HCT116 (cell line): ENCODE measurements around the gene RAD18. TPM values are rescaled to one million over a fixed set of nuclear protein-coding genes. Genes with fewer than 3 reads are reported as not detected.

ENCODE experiments used
- ATAC-seq: fragments of 200-7000 bp; cut with Tn5 transposase; 2 replicates; pipeline ENCODE4 v1.9.1; 2020; ENCODE audit warnings: mild to moderate bottlenecking, moderate library complexity
- BruUV-seq: library from RNA; stranded (reverse); fragments of 400-500 nt; replicated peaks from 2 replicates; lab custom pipeline; 2021; lab: Mats Ljungman, UMichigan
- CTCF ChIA-PET: fragments of 300-600 bp; sonication (Branson Sonifier 250); formaldehyde crosslinking; loops from one replicate; lab custom pipeline; 2021; ENCODE audit warnings: antibody characterized with exemption; lab: Charles Lee
- POLR2A ChIA-PET: fragments of 300-600, 350-600 bp; sonication (Branson Sonifier 250); formaldehyde crosslinking; loops from one replicate; lab custom pipeline; 2021; ENCODE audit warnings: antibody characterized with exemption; lab: Charles Lee
- RAD21 ChIA-PET, 2 experiments: fragments of 300-600 bp; sonication (Branson Sonifier 250); formaldehyde crosslinking; loops; one replicate each; lab custom pipeline; 2023; ENCODE audit warnings: low total read pairs in 2 of 2; ENCODE audit not compliant: uncharacterized antibody in 2 of 2, unreplicated experiment in 2 of 2, low non-redundant PET in 1 of 2; lab: Charles Lee
- DNase-seq: peaks from one replicate; pipeline ENCODE4 v3.0.0-alpha.2; 2010; ENCODE audit warnings: low read depth, low spot score
- H2AFZ ChIP-seq: fragments of 200-600 bp; shearing (Covaris generic), sonication (generic); 2 replicates; pipeline ENCODE4 v1.6.1; 2017; ENCODE audit warnings: low read depth, mixed run types, mixed read lengths, antibody characterized with exemption, low read length; ENCODE audit not compliant: poor library complexity, severe bottlenecking
- H3K27ac ChIP-seq: 2 replicates; pipeline ENCODE4 v1.5.1; 2012; ENCODE audit warnings: low read depth, low read length
- H3K27me3 ChIP-seq: fragments of 200-600 bp; sonication (generic); 2 replicates; pipeline ENCODE4 v1.6.1; 2016; ENCODE audit warnings: mixed run types, low read length, mixed read lengths; ENCODE audit not compliant: insufficient read depth
- H3K36me3 ChIP-seq, 2 experiments: fragments of 200-500 bp in 1 of 2; fragments of 200-600 bp in 1 of 2; sonication (Bioruptor generic) in 1 of 2; sonication (generic) in 1 of 2; 2 replicates each; pipeline versions ENCODE4 v1.5.1 to v1.6.1; 2014 to 2016; ENCODE audit warnings: low read length in 2 of 2, inconsistent platforms in 1 of 2, mixed read lengths in 1 of 2, mixed run types in 1 of 2; ENCODE audit not compliant: insufficient read depth in 2 of 2, control insufficient read depth in 1 of 2
- H3K4me1 ChIP-seq, 2 experiments: fragments of 200-600 bp in 1 of 2; sonication (generic) in 1 of 2; 2 replicates each; pipeline versions ENCODE4 v1.5.1 to v1.6.1; 2012 to 2017; ENCODE audit warnings: low read length in 2 of 2, inconsistent platforms in 1 of 2, mild to moderate bottlenecking in 1 of 2, mixed read lengths in 1 of 2, mixed run types in 1 of 2, moderate library complexity in 1 of 2; ENCODE audit not compliant: insufficient read depth in 2 of 2, control insufficient read depth in 1 of 2
- H3K4me2 ChIP-seq: fragments of 200-600 bp; sonication (generic); 2 replicates; pipeline ENCODE4 v1.6.1; 2017; ENCODE audit warnings: mixed run types, low read length, mixed read lengths
- H3K4me3 ChIP-seq, 2 experiments: fragments of 200-600 bp in 1 of 2; sonication (generic) in 1 of 2; replicated peaks in 1 of 2; 2 replicates each; pipeline ENCODE4 v1.5.1; 2011 to 2016; ENCODE audit warnings: low read length in 2 of 2, control low read depth in 1 of 2, low read depth in 1 of 2, mild to moderate bottlenecking in 1 of 2, mixed read lengths in 1 of 2, mixed run types in 1 of 2
- H3K79me2 ChIP-seq: fragments of 200-600 bp; sonication (generic); 2 replicates; pipeline ENCODE4 v1.6.1; 2017; ENCODE audit warnings: mild to moderate bottlenecking, mixed run types, low read length, moderate library complexity, mixed read lengths; ENCODE audit not compliant: insufficient read depth
- H3K9ac ChIP-seq: fragments of 200-600 bp; sonication (generic); 2 replicates; pipeline ENCODE4 v1.6.1; 2016; ENCODE audit warnings: low read length, mixed read lengths
- H3K9me2 ChIP-seq: fragments of 200-600 bp; sonication (generic), shearing (Covaris generic); 2 replicates; pipeline ENCODE4 v1.6.1; 2017; ENCODE audit warnings: mixed run types, mild to moderate bottlenecking, moderate library complexity; ENCODE audit not compliant: insufficient read depth
- H3K9me3 ChIP-seq, 2 experiments: fragments of 200-500 bp in 1 of 2; fragments of 200-600 bp in 1 of 2; sonication (Bioruptor generic) in 1 of 2; sonication (generic) in 1 of 2; 2 replicates each; pipeline ENCODE4 v1.6.1; 2014 to 2017; ENCODE audit warnings: low read length in 2 of 2, mixed read lengths in 2 of 2, inconsistent platforms in 1 of 2, low read depth in 1 of 2, mild to moderate bottlenecking in 1 of 2, mixed run types in 1 of 2, moderate library complexity in 1 of 2; ENCODE audit not compliant: control insufficient read depth in 1 of 2, insufficient read depth in 1 of 2
- H4K20me1 ChIP-seq: fragments of 200-600 bp; sonication (generic), shearing (Covaris generic); 2 replicates; pipeline ENCODE4 v1.6.1; 2017; ENCODE audit warnings: mixed run types, mild to moderate bottlenecking, moderate library complexity; ENCODE audit not compliant: insufficient read depth
- CBX3 ChIP-seq: IDR thresholded peaks from 2 replicates; pipeline ENCODE4 v1.6.1; 2012; ENCODE audit warnings: low read depth
- CEBPB ChIP-seq: IDR thresholded peaks from 2 replicates; pipeline ENCODE4 v1.6.1; 2012; ENCODE audit warnings: low read depth
- EZH2phosphoT487 ChIP-seq: fragments of 200-600 bp; IDR thresholded peaks from 2 replicates; pipeline ENCODE4 v1.6.1; 2018; ENCODE audit warnings: antibody characterized with exemption, borderline replicate concordance
- POLR2A ChIP-seq: IDR thresholded peaks from 2 replicates; pipeline ENCODE4 v1.7.0; 2011; ENCODE audit warnings: borderline replicate concordance; ENCODE audit not compliant: insufficient read depth, insufficient read length; ENCODE audit errors: extremely low read depth
- RAD21 ChIP-seq: IDR thresholded peaks from 2 replicates; pipeline ENCODE4 v1.6.1; 2012; ENCODE audit warnings: low read depth, mild to moderate bottlenecking
- SRF ChIP-seq: IDR thresholded peaks from 2 replicates; pipeline ENCODE4 v1.6.1; 2012; ENCODE audit warnings: low read depth
- intact Hi-C: fragments of 100-400 bp; cut with micrococcal nuclease; formaldehyde crosslinking; loops from 2 replicates; pipeline ENCODE4 v1.10.0; 2022
- total RNA-seq: library from RNA; stranded (reverse); gene quantifications from one replicate; pipeline ENCODE4 v1.2.1, GENCODE V29; 2021; ENCODE audit not compliant: unreplicated experiment
- TF ChIP-seq, protein P1 (sequence below), 3 experiments: fragments of 200-600 bp in 1 of 3; sonication (generic) in 1 of 3; IDR thresholded peaks in 2 of 3; conservative IDR thresholded peaks in 1 of 3; 2 replicates each; pipeline ENCODE4 v1.5.1; 2012 to 2017; ENCODE audit warnings: low read depth in 2 of 3, low read length in 2 of 3, antibody characterized with exemption in 1 of 3, borderline replicate concordance in 1 of 3, control low read depth in 1 of 3, mild to moderate bottlenecking in 1 of 3, mixed read lengths in 1 of 3, mixed run types in 1 of 3, moderate library complexity in 1 of 3; ENCODE audit not compliant: insufficient read depth in 1 of 3
- TF ChIP-seq, protein P2 (sequence below): IDR thresholded peaks from 2 replicates; pipeline ENCODE4 v1.6.1; 2012; ENCODE audit warnings: low read depth
- TF ChIP-seq, protein P3 (sequence below): IDR thresholded peaks from 2 replicates; pipeline ENCODE4 v1.6.1; 2011; ENCODE audit warnings: mild to moderate bottlenecking, low read length, moderate library complexity; ENCODE audit not compliant: insufficient replicate concordance; ENCODE audit errors: extremely low read depth

Gene RAD18
- total RNA-seq, 1 experiment from 2014 or later = 28.7 TPM

DNA sequence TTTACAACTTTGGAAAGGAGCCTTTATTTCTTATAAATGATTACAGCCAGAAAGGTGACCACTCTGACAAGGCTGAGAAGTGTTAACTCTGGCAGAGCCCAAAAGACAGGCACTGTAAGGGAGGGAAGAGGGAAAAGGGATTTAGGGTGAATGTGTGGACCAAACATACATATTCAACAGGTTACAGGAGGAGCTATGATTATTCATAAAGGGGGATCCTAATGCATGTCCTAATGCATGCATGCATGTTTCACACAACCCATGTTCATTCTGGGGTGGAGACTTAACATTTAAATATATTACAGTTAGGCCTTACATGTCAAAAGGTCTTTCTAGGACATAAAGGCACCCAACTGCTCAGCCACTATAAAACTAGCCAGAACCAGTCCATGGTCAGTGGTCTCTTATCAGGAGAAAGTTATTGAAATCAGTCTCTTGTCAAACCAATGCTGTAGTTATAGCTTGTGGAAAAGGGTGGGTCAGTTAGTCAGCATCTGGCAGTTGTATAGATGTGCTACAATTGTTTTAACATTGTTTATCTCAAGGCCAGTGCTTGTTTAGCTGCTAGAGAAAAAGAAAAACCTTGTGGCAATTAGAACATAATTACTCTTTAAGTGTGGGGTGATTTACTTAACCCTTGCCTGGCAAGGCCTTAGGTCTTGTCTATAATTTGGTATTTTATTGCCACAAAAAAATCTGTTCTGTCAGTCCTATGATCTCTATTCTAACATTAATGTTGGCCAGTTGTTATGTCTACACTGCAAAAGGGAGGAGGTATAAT, 77.5 kb downstream of the RAD18 start:
- Histone ChIP-seq H3K4me1 (no peaks in the 10 kb centered on the region), H3K79me2 (no peaks in the 10 kb centered on the region), H3K27ac (no peak overlapping the region), H3K9me3 (no peaks in the 10 kb centered on the region), H3K36me3 (peaks cover 0 to 12% of the 10 kb centered on the region in 2 experiments; a peak in 1 of 4 replicates), H2AFZ (no peak overlapping the region), H3K9me2 (no peaks in the 10 kb centered on the region), H4K20me1 (no peaks in the 10 kb centered on the region), H3K27me3 (no peaks in the 10 kb centered on the region), H3K4me3 (no peak overlapping the region), H3K9ac (no peak overlapping the region), H3K4me2 (no peak overlapping the region)
- ChIA-PET POLR2A (no interaction called here), RAD21 (no interaction called here), CTCF (no interaction called here)
- no peak for ATAC-seq
- BruUV-seq = no TSS peak
- TF ChIP-seq SRF (no peak), POLR2A (no peak), EZH2phosphoT487 (no peak), CEBPB (no peak), RAD21 (no peak), CBX3 (no peak)
- TF ChIP-seq, protein P1, sequence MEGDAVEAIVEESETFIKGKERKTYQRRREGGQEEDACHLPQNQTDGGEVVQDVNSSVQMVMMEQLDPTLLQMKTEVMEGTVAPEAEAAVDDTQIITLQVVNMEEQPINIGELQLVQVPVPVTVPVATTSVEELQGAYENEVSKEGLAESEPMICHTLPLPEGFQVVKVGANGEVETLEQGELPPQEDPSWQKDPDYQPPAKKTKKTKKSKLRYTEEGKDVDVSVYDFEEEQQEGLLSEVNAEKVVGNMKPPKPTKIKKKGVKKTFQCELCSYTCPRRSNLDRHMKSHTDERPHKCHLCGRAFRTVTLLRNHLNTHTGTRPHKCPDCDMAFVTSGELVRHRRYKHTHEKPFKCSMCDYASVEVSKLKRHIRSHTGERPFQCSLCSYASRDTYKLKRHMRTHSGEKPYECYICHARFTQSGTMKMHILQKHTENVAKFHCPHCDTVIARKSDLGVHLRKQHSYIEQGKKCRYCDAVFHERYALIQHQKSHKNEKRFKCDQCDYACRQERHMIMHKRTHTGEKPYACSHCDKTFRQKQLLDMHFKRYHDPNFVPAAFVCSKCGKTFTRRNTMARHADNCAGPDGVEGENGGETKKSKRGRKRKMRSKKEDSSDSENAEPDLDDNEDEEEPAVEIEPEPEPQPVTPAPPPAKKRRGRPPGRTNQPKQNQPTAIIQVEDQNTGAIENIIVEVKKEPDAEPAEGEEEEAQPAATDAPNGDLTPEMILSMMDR (IDR thresholded peaks at IDR 0.05 in 2 of 3, conservative IDR thresholded peaks at IDR 0.05 in 1 of 3; ENCODE audit: borderline replicate concordance in 1 of 3, insufficient read depth in 1 of 3, low read depth in 2 of 3, low read length in 2 of 3) = no peak
- TF ChIP-seq, protein P2, sequence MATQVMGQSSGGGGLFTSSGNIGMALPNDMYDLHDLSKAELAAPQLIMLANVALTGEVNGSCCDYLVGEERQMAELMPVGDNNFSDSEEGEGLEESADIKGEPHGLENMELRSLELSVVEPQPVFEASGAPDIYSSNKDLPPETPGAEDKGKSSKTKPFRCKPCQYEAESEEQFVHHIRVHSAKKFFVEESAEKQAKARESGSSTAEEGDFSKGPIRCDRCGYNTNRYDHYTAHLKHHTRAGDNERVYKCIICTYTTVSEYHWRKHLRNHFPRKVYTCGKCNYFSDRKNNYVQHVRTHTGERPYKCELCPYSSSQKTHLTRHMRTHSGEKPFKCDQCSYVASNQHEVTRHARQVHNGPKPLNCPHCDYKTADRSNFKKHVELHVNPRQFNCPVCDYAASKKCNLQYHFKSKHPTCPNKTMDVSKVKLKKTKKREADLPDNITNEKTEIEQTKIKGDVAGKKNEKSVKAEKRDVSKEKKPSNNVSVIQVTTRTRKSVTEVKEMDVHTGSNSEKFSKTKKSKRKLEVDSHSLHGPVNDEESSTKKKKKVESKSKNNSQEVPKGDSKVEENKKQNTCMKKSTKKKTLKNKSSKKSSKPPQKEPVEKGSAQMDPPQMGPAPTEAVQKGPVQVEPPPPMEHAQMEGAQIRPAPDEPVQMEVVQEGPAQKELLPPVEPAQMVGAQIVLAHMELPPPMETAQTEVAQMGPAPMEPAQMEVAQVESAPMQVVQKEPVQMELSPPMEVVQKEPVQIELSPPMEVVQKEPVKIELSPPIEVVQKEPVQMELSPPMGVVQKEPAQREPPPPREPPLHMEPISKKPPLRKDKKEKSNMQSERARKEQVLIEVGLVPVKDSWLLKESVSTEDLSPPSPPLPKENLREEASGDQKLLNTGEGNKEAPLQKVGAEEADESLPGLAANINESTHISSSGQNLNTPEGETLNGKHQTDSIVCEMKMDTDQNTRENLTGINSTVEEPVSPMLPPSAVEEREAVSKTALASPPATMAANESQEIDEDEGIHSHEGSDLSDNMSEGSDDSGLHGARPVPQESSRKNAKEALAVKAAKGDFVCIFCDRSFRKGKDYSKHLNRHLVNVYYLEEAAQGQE = no peak
- TF ChIP-seq, protein P3, sequence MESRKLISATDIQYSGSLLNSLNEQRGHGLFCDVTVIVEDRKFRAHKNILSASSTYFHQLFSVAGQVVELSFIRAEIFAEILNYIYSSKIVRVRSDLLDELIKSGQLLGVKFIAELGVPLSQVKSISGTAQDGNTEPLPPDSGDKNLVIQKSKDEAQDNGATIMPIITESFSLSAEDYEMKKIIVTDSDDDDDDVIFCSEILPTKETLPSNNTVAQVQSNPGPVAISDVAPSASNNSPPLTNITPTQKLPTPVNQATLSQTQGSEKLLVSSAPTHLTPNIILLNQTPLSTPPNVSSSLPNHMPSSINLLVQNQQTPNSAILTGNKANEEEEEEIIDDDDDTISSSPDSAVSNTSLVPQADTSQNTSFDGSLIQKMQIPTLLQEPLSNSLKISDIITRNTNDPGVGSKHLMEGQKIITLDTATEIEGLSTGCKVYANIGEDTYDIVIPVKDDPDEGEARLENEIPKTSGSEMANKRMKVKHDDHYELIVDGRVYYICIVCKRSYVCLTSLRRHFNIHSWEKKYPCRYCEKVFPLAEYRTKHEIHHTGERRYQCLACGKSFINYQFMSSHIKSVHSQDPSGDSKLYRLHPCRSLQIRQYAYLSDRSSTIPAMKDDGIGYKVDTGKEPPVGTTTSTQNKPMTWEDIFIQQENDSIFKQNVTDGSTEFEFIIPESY = no peak
- DNase-seq = no peak
- intact Hi-C loops = no loop called here
